KMS-11 (cell line): Measurements from ENCODE around the gene EVC2.

Experiments used
- H2AFZ ChIP-seq: fragments of 200-600 bp; sonication (generic); 2 replicates; pipeline ENCODE4 v1.6.1; 2016; ENCODE audit warnings: antibody characterized with exemption, mixed run types, low read depth
- H3K27ac ChIP-seq: fragments of 200-600 bp; sonication (generic); 2 replicates; pipeline ENCODE4 v1.6.1; 2016; ENCODE audit warnings: mild to moderate bottlenecking, mixed run types
- H3K27me3 ChIP-seq: fragments of 200-600 bp; sonication (generic); 2 replicates; pipeline ENCODE4 v1.6.1; 2017; ENCODE audit warnings: mild to moderate bottlenecking, low read depth, mixed run types, moderate library complexity; ENCODE audit not compliant: insufficient read depth
- H3K36me3 ChIP-seq: fragments of 200-600 bp; sonication (generic); 2 replicates; pipeline ENCODE4 v1.6.1; 2017; ENCODE audit warnings: mild to moderate bottlenecking, mixed run types; ENCODE audit not compliant: insufficient read depth
- H3K4me1 ChIP-seq: fragments of 200-600 bp; sonication (generic); 2 replicates; pipeline ENCODE4 v1.6.1; 2016; ENCODE audit warnings: mild to moderate bottlenecking, low read depth, mixed run types; ENCODE audit not compliant: poor library complexity, severe bottlenecking
- H3K4me2 ChIP-seq: fragments of 200-600 bp; sonication (generic); 2 replicates; pipeline ENCODE4 v1.7.0; 2016; ENCODE audit warnings: mild to moderate bottlenecking, mixed run types
- H3K4me3 ChIP-seq: fragments of 200-600 bp; sonication (generic); IDR thresholded peaks from 2 replicates; pipeline ENCODE4 v1.6.1; 2017; ENCODE audit warnings: low read depth, low read length, mixed read lengths; ENCODE audit not compliant: insufficient read depth
- H3K79me2 ChIP-seq: fragments of 200-600 bp; sonication (generic); 2 replicates; pipeline ENCODE4 v1.6.1; 2016; ENCODE audit warnings: low read depth, mixed run types; ENCODE audit not compliant: insufficient read depth
- H3K9ac ChIP-seq: fragments of 200-600 bp; sonication (generic); 2 replicates; pipeline ENCODE4 v1.6.1; 2016; ENCODE audit warnings: mild to moderate bottlenecking, mixed run types
- H4K20me1 ChIP-seq: fragments of 200-600 bp; sonication (generic); 2 replicates; pipeline ENCODE4 v1.6.1; 2016; ENCODE audit warnings: mild to moderate bottlenecking, mixed run types; ENCODE audit not compliant: insufficient read depth
- CTCF ChIP-seq: fragments of 200-600 bp; sonication (generic); conservative IDR thresholded peaks from 2 replicates; pipeline ENCODE4 v1.6.1; 2017; ENCODE audit warnings: low read depth, mild to moderate bottlenecking, antibody characterized with exemption, low read length, moderate library complexity, mixed read lengths

Gene EVC2

GRCh38 chr4:5573965-5574364 lies 134.4 kb downstream of the EVC2 start:
- no peaks in the 10 kb centered on the region for H3K36me3 ChIP-seq
- H3K4me3 ChIP-seq: no peak overlapping the region
- no peak overlapping the region for H3K9ac ChIP-seq
- no peaks in the 10 kb centered on the region for H3K4me1 ChIP-seq
- no peaks in the 10 kb centered on the region for H3K27me3 ChIP-seq
- H3K79me2 ChIP-seq: no peaks in the 10 kb centered on the region
- no peak overlapping the region for H3K4me2 ChIP-seq
- H2AFZ ChIP-seq: no peak overlapping the region
- no peaks in the 10 kb centered on the region for H4K20me1 ChIP-seq
- no peak overlapping the region for H3K27ac ChIP-seq
- no peak for TF ChIP-seq CTCF

- H3K4me1 ChIP-seq: no peaks in the 10 kb centered on the region
- no peak overlapping the region for H2AFZ ChIP-seq
- H3K79me2 ChIP-seq: no peaks in the 10 kb centered on the region
- no peak overlapping the region for H3K4me2 ChIP-seq
- no peak overlapping the region for H3K27ac ChIP-seq
- no peak for TF ChIP-seq CTCF
- no peaks in the 10 kb centered on the region for H3K27me3 ChIP-seq
- H3K36me3 ChIP-seq: no peaks in the 10 kb centered on the region
- H4K20me1 ChIP-seq: no peaks in the 10 kb centered on the region
- no peak overlapping the region for H3K4me3 ChIP-seq
- no peak overlapping the region for H3K9ac ChIP-seq
These were observed 135.6 kb downstream of the EVC2 start for GRCh38 chr4:5572751-5573150.

- H3K27ac ChIP-seq: no peak overlapping the region
- no peak overlapping the region for H3K4me2 ChIP-seq
- no peaks in the 10 kb centered on the region for H3K4me1 ChIP-seq
- H3K27me3 ChIP-seq: no peaks in the 10 kb centered on the region
- TF ChIP-seq CTCF: no peak
- H4K20me1 ChIP-seq: no peaks in the 10 kb centered on the region
- no peak overlapping the region for H2AFZ ChIP-seq
- no peak overlapping the region for H3K9ac ChIP-seq
- no peak overlapping the region for H3K4me3 ChIP-seq
- H3K36me3 ChIP-seq: no peaks in the 10 kb centered on the region
- no peaks in the 10 kb centered on the region for H3K79me2 ChIP-seq
These were observed 136.2 kb downstream of the EVC2 start for GRCh38 chr4:5572114-5572513.

- H3K36me3 ChIP-seq: no peaks in the 10 kb centered on the region
- H3K27ac ChIP-seq: no peak overlapping the region
- no peak overlapping the region for H3K9ac ChIP-seq
- H3K79me2 ChIP-seq: no peaks in the 10 kb centered on the region
- no peak for TF ChIP-seq CTCF
- H4K20me1 ChIP-seq: no peaks in the 10 kb centered on the region
- H2AFZ ChIP-seq: no peak overlapping the region
- H3K4me2 ChIP-seq: no peak overlapping the region
- H3K4me3 ChIP-seq: no peak overlapping the region
- no peaks in the 10 kb centered on the region for H3K4me1 ChIP-seq
- H3K27me3 ChIP-seq: no peaks in the 10 kb centered on the region
These were observed 136.7 kb downstream of the EVC2 start for GRCh38 chr4:5571646-5572045.

GRCh38 chr4:5569451-5569850 lies 138.9 kb downstream of the EVC2 start:
- H3K79me2 ChIP-seq: no peaks in the 10 kb centered on the region
- no peak for TF ChIP-seq CTCF

More at GRCh38 chr4:5569451-5569850, 138.9 kb downstream of the EVC2 start:
- Histone ChIP-seq H3K4me2 (no peak overlapping the region), H3K4me3 (no peak overlapping the region), H3K4me1 (no peaks in the 10 kb centered on the region), H4K20me1 (no peaks in the 10 kb centered on the region), H2AFZ (no peak overlapping the region), H3K36me3 (no peaks in the 10 kb centered on the region), H3K27me3 (no peaks in the 10 kb centered on the region), H3K27ac (no peak overlapping the region), H3K9ac (no peak overlapping the region)
